Urothelium cell line (cell line): ENCODE measurements around the gene BRCA1.
"Not testable (repeated sequence)": the region's sequence is repeated elsewhere in the genome, so short reads cannot be mapped to it uniquely, and the experiment has no call there.

Experiments
- DNase-seq: peaks from one replicate; pipeline ENCODE4 v3.0.0; 2011; ENCODE audit warnings: low spot score, mixed read lengths
- FAIRE-seq: peaks from 2 replicates; lab custom pipeline; 2011; peaks lifted over from hg19 to GRCh38; lab: Jason Lieb, UNC

BRCA1 gene

GRCh38 chr17:43125133-43125966, at the start of gene BRCA1:
BRCA1 (minus strand) TSS chr17:43125364; CDS start chr17:43124096, 1,268 bp downstream.
- FAIRE-seq (peak; percentile 5), DNase-seq (peak; percentile 99)

- peak; percentile 50 for DNase-seq
- FAIRE-seq, result no peak
Observed at GRCh38 chr17:43171586-43172487, 46.7 kb upstream of the BRCA1 start.

GRCh38 chr17:43170766-43171585, 45.8 kb upstream of the BRCA1 start, which contains the start of gene NBR1:
NBR1 (plus strand) TSS chr17:43171214; CDS start chr17:43175800, 4,586 bp downstream.
- DNase-seq (peak; percentile 95), FAIRE-seq (peak; percentile 77)

GRCh38 chr17:43170140-43170765, 45.1 kb upstream of the BRCA1 start:
- DNase-seq (peak; percentile 96), FAIRE-seq (no peak)

GRCh38 chr17:43169561-43170139, 44.5 kb upstream of the BRCA1 start:
- peak; percentile 6 for DNase-seq
- no peak for FAIRE-seq

GRCh38 chr17:43165971-43166370, 40.8 kb upstream of the BRCA1 start:
- FAIRE-seq, DNase-seq: not testable (repeated sequence)

GRCh38 chr17:43159957-43160356, 34.8 kb upstream of the BRCA1 start:
- not testable (repeated sequence) for DNase-seq, FAIRE-seq

- not testable (repeated sequence) for FAIRE-seq, DNase-seq
Observed at GRCh38 chr17:43159232-43159631, 34.1 kb upstream of the BRCA1 start.

GRCh38 chr17:43155666-43156065, 30.5 kb upstream of the BRCA1 start:
- no peak for DNase-seq
- FAIRE-seq, result no peak

- FAIRE-seq, DNase-seq: not testable (repeated sequence)
Observed at GRCh38 chr17:43153197-43153835, 28.2 kb upstream of the BRCA1 start.

- FAIRE-seq, result no peak
- no peak for DNase-seq
Observed at GRCh38 chr17:43151880-43152456, 26.8 kb upstream of the BRCA1 start.

GRCh38 chr17:43146649-43147048, 21.5 kb upstream of the BRCA1 start:
- no peak for FAIRE-seq
- no peak for DNase-seq

GRCh38 chr17:43143201-43143600, 18.0 kb upstream of the BRCA1 start:
- FAIRE-seq, result no peak
- no peak for DNase-seq

- FAIRE-seq, result no peak
Observed at GRCh38 chr17:43142153-43142552, 17.0 kb upstream of the BRCA1 start.

GRCh38 chr17:43140396-43141332, 15.5 kb upstream of the BRCA1 start:
- DNase-seq, result no peak
- no peak for FAIRE-seq

More at GRCh38 chr17:43142153-43142552, 17.0 kb upstream of the BRCA1 start:
- DNase-seq, result no peak

GRCh38 chr17:43138531-43138930, 13.4 kb upstream of the BRCA1 start:
- FAIRE-seq, DNase-seq: not testable (repeated sequence)

- not testable (repeated sequence) for FAIRE-seq, DNase-seq
Observed at GRCh38 chr17:43136574-43136973, 11.4 kb upstream of the BRCA1 start.

- no peak for DNase-seq
- no peak for FAIRE-seq
Observed at GRCh38 chr17:43135454-43135819, 10.3 kb upstream of the BRCA1 start.
